Hematopoietic multipotent progenitor cell (in vitro differentiated cells): ENCODE measurements around the gene ZNF622. TPM values are rescaled to one million over a fixed set of nuclear protein-coding genes. Genes with fewer than 3 reads are reported as not detected.
"Not testable (repeated sequence)": the region's sequence is repeated elsewhere in the genome, so short reads cannot be mapped to it uniquely, and the experiment has no call there.

ENCODE experiments used
- DNase-seq, 3 donors: peaks; one replicate each; pipeline ENCODE4 v3.0.0-alpha.2; 2011 to 2015; ENCODE audit warnings: low read depth in 2 of 3, low spot score in 2 of 3
- total RNA-seq: library from RNA; depleted of rRNA; stranded (reverse); fragments of >200 nt; gene quantifications from one replicate; pipeline ENCODE4 v1.2.3, GENCODE V29; 2012

The ZNF622 gene
- total RNA-seq, 1 donor, result 29.1 TPM

DNA sequence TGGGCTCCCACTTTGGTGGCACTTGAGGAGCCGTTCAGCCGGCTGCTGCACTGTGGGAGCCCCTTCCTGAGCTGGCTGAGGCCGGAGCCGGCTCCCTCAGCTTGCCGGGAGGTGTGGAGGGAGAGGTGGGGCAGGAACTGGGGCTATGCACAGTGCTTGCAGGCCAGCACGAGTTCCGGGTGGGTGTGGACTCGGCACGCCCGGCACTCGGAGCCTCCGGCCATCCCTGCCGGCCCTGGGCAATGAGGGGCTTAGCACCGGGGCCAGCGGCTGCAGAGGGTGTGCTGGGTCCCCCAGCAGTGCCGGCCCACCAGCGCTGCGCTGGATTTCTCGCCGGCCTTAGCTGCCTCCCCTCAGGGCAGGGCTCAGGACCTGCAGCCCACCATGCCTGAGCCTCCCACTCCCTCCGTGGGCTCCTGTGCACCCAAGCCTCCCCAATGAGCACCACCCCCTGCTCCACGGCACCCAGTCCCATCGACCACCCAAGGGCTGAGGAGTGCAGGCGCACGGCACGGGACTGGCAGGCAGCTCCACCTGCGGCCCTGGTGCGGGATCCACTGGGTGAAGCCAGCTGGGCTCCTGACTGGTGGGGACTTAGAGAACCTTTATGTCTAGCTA, 29.4 kb downstream of the ZNF622 start:
- DNase-seq, result not testable (repeated sequence)

DNA sequence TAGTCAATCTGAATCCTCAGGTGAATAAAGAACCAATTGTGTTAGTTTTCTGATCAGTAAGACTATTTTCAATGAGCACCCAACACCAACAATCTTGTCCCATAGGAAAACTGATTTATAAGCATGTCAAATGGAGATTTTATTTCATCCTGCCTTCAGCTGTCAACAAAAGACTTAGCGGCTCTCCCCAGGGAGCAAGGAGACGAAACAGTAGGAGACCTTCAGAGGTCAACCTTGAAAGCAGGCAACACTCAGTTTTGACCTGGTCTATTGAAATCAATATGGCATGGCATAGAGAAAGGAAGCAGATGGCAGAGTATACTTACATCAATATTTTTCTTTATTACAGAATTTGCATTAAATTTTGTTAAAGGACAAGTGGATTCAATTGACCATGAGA, 34.1 kb downstream of the ZNF622 start:
- no peak for DNase-seq

DNA sequence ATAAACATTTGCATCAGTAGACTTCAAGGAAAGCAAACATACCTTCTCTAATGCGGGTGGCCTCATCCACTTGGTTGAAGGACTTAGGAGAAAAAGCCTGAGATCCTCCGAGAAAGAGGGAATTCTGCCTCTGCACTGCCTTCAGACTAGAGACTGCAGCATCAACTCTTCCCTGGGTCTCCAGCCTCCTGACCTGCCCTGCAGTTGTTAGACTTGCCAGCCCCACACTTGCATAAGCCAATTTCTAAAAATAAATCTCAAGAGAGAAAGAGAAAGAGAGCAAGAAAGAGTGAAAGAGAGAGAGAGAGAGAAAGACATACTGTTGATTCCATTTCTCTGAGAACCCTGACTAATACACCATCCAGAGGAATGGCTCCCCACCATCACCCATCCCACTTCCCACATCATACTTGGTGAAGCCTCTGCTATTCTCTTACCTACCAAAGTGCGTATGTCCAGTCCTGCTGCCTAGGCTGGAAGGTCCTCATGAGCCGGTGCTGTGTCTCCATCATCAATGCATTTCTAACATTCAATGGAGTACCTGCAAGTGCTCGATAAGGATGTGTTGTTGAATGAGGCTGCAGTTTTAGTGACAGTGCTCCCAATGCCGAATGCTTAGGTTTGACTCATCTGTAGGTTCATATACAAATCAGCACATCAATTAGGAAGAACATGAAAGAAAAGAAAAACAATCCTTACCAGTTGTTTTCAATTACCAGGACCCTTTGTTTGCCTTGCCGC, 35.1 kb downstream of the ZNF622 start:
- no peak for DNase-seq

DNA sequence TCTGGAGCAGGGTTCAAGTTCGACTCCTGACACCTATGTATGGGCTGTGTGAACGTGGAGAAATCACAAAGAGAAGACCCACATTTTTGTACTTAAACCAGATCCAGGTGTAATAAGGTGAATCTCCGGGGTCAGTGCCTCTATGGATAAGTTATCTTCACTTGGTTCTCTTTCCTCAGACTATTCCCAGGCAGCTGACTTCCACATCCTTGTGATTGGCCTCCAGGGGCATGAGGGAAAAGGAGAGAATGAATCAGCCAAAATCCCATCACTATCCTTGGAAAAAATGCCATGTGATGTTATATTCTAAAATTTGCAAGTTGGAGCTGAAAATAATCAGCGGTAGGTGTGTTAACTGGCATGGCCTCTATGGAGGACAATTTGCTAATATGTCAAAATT, 37.2 kb downstream of the ZNF622 start:
- no peak for DNase-seq

DNA sequence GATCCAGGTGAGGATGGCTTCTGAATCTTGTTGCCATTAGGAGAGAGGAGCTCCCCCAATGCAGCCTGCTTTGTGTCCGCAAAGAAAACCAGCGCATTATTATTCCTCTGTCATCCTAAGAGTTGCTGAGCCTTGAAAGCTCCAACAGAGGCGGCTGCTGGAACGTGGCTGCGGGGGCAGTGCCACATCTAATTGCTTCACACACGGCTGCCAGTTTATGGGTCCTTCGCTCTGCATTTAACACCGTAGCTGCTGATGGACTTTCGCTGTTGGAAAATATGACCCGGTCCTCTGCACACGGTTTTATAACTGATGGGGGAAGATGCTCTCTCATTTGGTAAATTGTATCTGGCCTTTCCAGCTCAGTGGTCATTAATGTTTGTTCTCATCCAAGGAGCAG, 38.0 kb downstream of the ZNF622 start:
- no peak for DNase-seq

DNA sequence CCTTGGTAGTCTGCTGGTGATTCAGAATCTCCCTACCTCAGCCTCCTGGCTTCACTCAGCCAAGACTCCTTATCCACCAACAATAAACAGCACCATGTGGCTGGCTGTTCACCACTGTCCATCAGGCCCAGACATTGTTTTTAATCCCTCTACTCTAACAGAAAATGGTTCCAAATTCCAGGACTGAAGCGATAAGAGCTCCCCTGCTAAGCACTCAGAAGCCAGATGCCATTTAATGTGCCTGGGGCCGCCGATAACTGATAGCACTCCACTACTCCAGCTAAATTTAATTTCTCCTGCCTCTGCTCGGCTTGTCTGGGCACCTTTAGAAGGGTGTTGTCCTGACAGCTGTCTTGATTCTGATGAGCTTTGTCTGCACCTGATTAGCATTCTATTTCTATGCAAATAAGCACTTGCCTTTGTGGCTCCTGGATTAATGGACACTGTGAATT, 47.1 kb downstream of the ZNF622 start:
- DNase-seq, result no peak

DNA sequence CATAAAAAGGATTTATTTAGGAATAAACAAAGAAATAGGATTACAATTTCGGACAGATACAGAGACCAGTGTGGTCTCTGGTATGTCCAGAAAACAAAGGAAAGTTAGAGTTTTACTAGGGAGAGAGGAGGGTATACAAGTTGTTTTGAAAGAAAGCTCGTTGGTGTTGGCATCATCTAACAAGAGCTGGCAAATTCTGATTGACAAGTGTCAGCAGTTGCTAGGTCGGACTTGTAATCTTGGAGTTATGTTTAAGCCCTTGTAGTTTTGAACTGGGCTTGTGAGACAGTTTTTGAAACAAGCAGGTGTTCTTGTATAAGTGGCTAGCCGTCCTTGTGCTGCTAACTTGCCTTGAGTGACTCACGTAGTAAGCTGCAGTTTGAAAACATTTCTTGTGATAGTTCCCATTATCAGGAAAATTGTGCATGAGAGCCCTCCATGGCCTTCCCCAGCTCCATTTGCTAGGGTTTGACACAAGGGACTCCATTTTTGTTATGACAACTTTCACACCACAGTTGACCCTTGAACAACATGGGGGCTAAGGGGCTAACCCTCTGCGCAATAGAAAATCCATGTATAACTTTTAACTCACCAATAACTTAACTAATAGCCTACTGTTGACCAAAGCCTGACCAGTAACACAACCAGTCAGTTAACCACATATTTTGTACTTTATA, 48.1 kb downstream of the ZNF622 start:
- DNase-seq, result no peak

DNA sequence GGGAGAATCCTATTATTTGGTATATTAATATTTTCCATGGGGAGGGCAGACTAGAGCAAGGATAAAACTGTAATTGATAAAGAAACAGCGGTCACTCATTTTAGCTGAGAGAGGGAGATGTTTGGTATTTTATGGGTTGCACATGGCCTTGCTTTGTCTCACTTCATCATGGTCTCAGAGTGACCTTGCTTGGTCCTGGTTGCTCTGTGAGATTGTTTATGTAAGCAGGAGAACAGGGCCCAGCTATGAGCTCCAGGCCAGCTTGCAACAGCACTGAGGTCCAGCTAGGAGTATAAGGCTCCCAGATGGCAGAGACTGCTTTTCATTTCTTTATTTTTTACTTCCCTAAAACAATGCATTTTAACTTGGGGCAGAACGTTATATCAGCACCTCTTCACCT, 50.7 kb downstream of the ZNF622 start:
- no peak for DNase-seq

DNA sequence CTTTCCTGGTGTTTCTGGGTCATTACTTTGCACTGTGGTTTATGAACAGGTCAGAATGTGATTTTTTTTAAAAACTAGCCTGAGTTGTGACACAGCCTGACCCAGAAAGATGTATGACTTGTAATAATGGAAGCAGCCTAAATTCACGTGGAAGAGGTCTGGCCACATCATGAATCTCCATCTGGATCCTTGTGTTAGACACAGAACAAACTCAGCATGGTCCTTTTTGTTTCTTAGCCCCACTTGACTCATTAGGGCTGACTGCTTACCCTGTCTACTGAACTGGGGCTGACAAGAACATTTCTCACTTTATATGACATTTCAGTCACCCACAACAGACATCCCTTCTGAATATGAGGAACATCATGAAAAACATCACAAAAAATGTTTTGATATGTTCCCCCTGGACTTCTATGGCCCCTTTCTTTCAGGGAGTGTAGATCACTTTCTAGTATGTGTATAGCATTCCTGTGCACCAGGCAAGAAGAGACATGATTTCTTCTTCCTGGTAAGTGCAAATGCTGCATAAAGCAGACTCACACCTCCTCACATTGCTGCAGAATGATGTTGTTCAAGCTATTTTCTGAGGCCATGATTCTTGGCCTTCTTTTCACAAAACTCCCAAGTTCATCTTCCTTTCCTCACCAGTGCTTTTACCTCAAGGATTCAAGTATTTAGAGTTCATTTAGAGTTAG, 52.3 kb downstream of the ZNF622 start:
- DNase-seq, result no peak

DNA sequence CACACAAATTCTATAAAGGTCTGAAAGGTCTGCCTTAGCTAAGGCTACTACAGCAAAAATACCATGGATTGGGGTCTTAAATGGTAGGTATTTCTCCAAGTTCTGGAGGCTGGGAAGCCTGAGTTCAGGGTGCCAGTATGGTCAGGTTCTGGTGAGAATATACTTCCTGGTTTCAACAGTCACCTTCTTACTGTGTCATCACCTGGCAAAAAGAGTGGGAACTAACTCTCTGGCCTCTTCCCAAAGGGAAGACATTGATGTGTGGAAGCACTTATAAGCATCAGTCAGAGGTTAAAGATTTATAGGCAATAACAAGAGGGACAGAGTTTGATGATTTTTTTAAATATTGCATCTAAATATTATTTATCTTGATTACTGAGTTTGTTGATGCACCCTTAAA, 53.0 kb downstream of the ZNF622 start:
- no peak for DNase-seq

DNA sequence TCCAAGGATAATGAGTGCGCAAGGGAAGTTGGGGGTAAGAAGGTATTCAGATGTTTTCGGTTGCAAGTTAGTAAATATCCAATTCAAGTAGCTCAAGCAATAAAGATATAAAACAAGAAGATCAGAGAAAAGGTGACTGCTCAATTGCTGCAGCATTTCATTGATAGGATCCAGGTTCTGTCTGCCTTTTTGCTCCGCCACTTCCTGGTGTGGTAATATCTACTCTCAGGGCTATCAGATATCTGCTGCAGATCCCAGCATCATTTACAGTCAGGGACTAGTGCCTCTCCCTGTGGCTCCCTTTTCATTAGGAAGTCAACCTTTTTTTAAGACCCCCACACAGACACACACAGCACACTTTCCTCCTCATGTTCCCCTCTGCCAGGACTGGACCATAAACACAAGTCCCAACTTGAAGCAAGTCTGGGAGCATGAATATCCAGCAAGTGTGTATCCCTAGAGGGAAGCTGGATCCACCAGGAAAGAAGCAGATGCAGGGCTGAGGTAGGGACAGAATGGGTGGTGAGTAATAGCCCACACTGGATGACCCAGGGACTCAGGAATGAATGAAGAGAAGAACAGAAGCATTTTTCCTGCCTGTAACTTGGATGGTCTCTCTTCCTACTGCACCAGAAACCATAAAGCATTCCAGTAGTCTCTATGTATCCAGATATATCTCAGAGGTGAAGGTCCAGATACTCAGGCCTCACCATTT, 53.7 kb downstream of the ZNF622 start:
- DNase-seq, result no peak

DNA sequence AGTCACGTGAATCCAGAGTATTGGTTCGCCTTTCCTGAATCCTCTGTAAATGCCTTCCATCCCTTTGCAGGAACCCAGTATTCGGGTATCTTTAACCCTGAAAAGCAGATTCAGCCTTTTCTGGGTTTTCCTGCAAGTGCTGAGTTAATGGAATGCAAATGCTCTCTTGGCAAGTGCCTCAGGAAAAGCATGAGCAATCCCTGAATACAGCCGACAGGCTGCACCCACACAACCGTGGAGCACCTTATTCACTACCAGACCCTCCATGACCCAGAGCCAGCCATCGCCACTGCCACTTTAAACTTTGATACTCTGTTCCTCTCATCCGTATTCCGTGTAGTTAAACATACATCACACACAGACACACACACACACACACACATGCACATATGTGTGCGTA, 54.4 kb downstream of the ZNF622 start:
- DNase-seq, result no peak

DNA sequence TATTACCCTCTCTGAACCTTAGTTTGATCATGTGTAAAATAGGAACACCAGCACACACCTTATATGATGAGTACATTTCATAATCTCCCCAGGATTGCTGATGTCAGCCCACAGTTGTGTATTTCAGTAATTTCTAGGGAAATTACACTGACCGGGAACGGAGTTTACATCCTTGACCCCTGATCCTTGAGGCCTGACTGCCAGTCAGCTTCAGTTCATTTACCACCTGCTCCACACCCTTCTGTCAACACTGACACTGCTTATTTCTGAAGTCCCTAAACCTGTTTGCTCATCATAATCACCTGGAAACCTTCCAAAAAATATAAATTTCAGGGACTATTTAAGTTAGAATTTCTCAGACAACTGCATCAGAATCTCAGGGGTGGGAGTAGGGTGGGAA, 55.3 kb downstream of the ZNF622 start:
- no peak for DNase-seq

DNA sequence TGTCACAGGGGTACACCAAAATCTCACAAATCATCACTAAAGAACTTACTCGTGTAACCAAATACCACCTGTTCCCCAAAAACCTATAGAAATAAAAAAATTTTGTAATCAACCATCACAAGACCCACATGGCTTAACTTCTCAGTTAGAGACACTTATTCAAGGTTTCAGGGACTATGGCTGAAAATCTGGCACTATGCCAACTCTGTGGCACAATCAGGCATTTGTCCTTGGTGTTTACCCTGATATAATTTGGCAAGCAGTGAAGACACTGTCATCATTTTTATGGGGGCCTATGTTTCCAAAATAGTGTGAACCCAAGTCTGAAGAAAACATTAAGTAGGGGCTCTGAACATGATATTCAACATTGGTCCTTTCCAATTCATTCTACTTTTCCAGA, 59.0 kb downstream of the ZNF622 start:
- DNase-seq, result no peak

DNA sequence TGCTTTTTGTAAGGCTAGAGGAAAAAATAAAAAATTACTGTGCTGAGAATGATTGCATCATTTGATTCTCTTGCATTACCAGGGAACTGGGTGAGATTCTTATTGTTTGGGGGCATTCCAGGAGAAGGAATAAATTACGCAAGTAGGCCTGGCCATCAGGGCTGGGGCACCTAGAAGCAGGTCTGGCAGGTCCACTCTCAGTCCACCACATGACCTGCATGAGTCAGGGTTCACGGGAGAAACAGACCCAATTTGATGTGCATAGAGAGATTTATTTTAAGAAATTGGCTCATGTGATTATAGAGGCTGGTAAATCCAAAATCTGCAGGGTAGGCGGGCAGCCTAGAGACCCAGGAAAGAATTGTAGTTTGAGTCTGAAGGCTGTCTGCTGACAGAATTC, 59.6 kb downstream of the ZNF622 start:
- no peak for DNase-seq

Other genes with a start within 250 kb of the ZNF622 start
- 6.2 TPM for gene RETREG1, start 151.2 kb upstream of the ZNF622 start, total RNA-seq